Embryonic facial prominence (tissue), 1 donor: ENCODE results near the gene FBXW2.

Experiments
- DNase-seq: peaks from one replicate; pipeline ENCODE4 v3.0.0-alpha.2; 2016; ENCODE audit errors: extremely low spot score

The FBXW2 gene

DNA sequence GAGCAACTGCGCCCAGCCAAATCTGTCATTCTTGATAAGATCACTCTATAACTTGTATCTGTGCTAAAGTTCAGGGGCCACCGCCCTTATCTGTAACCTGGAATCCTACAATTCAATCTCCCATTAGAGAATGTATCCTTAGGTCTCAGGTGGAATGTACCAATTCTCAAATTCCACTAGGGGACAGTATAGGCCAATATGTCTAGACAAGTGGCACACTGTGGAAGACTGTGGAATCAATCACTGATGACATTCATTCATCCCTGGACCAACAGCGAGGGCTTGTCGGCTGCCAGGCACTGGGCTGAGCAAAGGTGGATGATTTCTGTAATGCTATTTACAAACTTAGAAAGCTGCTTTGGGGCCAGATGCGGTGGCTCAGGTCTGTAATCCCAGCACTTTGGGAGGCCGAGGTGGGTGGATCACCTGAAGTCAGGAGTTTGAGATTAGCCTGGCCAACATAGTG, 50.2 kb downstream of the FBXW2 start:
- DNase-seq: no peak

DNA sequence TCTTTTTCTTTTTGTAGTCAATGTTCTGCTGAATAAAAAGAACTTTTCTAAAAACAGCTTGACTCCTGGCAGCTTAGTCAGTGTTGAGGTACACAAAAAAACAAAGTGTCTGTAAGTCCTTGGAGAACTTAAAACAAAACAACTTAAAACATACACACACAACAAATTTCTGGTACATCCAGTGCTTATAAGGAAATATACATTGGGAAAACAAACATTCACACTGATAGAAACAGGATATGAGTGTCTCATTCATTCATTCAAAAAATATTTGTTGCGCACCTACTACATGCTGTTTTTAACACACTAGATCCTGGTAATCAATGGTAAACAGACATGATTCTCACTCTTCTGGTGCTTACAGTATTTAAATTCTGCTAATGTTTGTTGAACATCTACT, 51.5 kb downstream of the FBXW2 start:
- no peak for DNase-seq

DNA sequence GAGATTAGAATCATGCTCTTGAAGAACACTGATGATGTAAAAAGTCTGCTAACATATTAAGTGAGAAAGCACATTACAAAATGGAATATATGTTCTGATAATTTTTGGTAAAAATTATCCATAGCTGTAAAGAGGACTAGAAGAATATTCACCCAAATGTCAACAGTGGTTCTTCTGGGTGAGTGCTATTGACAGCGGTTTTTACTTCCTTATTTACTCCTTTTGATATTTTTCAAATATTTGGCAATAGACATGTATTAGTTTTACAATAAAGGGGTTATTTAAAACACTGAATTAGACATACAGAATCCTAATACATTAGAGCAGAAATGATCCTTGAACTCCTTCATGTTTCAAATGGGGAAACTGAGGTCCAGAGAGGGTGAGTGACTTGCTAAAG, 52.0 kb downstream of the FBXW2 start:
- DNase-seq: no peak

DNA sequence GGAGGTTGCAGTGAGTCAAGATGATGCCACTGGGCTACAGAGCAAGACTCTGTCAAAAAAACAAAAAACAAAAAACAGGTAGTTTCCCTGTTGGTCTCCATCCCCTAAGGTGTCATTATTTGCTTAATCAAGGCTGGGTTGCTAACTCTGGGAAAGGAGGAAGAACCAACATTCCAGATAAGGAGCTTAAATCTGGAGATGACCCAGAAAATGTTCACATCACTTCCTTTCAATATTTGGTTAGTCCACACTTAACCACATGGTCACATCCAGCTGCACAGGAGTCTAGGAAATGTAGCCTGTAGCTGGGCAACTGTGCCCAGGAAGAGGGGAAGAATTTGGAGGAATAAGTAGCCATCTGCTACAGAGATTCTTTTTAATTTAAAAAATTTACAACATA, 53.1 kb downstream of the FBXW2 start:
- no peak for DNase-seq

GRCh38 chr9:120737416-120738165, 55.6 kb downstream of the FBXW2 start:
- no peak for DNase-seq

DNA sequence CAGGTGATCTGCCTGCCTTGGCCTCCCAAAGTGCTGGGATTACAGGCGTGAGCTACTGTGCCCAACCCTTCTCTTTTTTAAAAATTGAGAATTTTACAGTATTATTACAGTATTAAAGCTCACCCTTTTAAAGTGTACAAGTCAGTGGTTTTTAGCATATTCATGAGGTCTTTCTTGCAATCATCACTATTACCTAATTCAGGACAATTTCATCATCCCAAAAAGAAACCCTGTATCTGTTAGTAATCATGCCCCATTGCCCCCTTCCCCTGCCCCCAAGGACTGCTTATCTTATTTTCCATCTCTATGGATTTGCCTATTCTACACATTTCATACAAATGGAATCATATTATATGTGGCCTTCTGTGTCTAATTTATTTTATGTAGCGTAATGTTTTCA, 56.3 kb downstream of the FBXW2 start:
- no peak for DNase-seq

DNA sequence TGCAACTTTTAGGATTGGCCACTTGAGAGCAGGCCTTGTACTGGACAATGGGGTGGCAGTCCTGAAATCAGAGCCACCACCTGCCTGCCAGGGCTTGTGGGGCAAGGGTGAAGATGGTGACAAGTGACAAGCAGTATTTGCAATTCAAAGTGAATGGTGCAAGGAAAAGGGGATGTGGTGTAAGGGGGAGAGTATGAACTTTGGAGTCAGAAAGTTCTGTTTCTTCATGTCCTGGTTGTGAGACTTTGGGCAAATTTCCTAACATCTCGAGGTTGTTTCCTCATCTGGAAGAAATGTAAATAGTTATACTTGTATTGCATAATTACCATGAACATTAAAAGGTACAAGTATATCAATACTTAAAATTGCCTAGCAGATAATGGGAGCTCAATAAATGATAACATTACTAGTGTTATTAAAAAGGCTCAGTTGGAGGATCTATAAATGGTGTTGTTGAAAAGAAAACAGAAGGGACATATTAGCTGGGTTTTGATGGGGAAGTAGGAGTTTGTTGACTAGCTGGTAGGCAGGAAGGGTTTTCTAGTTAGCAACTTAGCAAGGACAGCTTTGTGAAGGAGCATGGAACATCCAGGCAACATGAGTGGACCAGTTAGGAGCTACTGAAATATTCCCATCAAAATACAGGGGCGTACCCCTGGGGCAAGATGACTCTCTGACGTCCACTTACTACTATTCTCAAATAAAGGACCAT, 57.6 kb downstream of the FBXW2 start:
- DNase-seq: no peak

GRCh38 chr9:120734607-120735410, 58.4 kb downstream of the FBXW2 start:
- DNase-seq: no peak

- no peak for DNase-seq
Observed at GRCh38 chr9:120733190-120733589, 60.0 kb downstream of the FBXW2 start.

GRCh38 chr9:120730654-120731514, 62.3 kb downstream of the FBXW2 start:
- no peak for DNase-seq

DNA sequence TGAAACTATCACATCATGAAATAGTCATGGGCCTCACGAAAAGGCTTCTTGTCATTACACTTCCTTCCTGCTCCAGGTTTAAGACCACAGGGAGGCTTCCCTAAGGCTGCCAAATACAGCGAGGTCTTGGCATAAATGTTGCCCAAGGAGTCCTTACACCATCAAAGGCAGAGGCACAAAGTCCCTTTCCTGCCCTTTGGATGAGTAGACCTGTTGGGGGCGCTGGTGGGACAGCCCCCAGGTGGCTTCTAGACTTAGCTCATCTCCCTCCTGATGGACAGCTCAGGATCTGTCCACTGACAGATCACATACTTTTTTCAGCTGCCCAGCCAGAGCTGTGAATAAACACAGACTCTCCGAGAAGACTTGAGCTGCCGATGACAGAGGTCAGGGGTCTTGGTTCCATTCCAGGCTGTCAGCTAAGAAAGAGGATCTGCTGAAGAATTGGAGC, 63.4 kb downstream of the FBXW2 start:
- DNase-seq: no peak

DNA sequence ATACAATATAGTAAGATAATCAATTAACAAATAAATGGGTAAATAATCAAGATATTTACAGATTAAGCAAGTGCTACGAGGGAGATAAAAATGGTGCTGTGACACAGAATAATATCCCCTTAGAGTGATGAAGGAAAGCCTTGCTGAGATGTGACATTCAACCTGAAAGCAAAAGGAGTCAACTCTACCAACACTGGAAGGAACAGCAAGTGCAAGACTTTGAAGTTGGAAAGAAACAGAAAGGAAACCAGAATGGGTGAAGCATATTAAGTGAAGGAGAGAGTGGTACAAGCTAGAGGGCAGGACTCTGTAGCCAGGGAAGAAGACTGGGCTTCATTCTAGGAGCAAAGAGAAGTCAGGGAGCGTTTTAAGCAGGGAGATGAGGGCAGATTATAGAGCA, 66.7 kb downstream of the FBXW2 start:
- DNase-seq: no peak

- no peak for DNase-seq
Observed at GRCh38 chr9:120725907-120726306, 67.3 kb downstream of the FBXW2 start.

DNA sequence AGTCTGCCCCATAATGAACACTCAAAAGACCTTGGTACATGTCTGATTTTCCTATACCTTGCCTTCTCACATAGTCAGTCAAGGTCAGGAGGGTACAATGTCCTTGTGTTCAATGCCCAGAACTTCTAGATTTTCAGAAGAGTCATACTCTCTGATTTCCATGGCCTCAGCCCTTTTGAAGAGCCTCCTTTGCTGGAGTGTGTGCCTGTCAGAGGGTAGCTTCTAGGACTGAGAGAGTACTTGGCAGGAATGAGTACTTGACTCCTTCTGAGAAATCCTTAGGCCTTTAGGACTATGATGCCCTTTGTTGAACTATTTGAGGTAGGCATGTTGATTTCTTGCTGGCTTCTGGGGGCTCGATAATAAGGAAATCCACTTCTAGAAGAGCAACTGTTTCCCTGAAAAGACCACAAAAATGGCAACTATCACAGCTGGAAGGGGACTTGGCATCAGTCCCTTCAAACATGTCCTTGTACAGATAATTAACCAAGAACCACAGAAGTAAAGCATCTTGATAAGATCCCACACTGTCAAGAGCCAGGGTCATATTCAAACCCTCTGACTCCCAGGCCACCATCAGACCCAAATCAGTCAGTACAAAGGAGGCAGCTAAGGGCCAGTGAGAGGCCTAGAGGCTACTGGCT, 68.3 kb downstream of the FBXW2 start:
- DNase-seq: no peak

DNA sequence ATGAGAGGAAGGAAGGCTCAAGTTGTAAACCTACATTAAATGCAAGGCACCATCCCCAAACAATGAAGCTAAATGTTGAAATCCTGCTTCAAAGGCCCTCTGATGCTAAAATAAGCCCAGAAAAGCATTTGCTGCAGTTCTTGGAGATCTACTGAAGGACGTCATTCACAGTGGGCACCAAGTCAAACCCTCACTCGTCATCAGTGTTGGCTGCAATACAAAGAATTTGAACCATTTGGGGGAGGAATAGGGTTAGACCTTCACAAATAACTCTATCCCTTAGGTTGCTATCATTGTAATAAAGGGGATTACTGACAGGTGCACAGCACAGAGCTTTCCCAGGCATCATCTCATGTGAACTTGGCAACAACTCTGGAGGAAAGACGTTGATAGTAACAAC, 69.7 kb downstream of the FBXW2 start:
- no peak for DNase-seq

- no peak for DNase-seq
Observed at GRCh38 chr9:120720404-120720803, 72.8 kb downstream of the FBXW2 start.

- no peak for DNase-seq
Observed at GRCh38 chr9:120718316-120718715, 74.9 kb downstream of the FBXW2 start.

GRCh38 chr9:120717176-120717575, 76.0 kb downstream of the FBXW2 start:
- no peak for DNase-seq

DNA sequence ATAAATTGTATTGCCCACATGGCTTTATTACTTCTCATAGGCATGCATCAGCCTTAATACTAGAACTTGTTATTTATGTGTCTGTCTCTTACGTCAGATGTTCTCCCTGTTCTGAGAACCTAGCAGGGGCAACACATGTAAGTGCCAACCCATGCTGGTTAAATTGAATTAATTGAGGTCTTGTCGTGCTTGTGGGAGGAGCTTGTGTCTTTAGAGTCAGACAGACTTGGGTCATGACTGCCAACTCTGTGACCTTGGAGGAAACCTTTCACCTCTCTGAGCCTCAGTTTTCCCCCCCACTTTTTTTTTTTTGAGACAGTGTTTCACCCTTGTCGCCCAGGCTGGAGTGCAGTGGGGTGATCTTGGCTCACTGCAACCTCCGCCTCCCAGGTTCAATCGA, 76.7 kb downstream of the FBXW2 start:
- DNase-seq: no peak

DNA sequence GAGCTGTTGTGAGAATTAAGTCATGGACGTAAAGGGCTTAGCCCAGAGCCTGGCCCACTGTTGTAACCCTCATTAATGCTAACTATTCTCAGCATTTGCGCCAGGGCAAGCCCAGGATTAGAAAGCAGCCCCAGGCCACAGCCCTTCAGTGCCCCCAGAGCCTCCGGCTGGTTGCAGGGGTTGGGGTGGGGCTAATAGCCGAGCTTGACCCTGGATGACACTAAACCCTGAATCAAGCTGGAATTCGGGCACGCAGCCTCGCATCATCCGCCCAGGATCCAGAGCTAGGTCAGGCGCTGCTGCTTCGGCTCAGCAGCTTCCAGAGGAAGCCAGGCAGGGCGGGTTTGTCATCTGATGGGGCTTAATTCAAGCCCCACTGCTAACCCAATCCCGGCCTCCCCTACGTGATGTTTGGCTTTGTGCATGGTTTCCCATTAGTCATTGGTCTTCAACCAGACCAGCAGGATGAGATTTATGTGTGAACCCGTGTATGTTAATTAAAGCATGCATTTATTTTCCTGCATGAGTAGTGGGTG, 77.8 kb downstream of the FBXW2 start:
- DNase-seq: no peak
